Embryonic facial prominence (tissue), 1 donor: ENCODE results near the gene RAPGEF1.

Experiments
- DNase-seq: peaks from one replicate; pipeline ENCODE4 v3.0.0-alpha.2; 2016; ENCODE audit errors: extremely low spot score

Gene RAPGEF1

DNA sequence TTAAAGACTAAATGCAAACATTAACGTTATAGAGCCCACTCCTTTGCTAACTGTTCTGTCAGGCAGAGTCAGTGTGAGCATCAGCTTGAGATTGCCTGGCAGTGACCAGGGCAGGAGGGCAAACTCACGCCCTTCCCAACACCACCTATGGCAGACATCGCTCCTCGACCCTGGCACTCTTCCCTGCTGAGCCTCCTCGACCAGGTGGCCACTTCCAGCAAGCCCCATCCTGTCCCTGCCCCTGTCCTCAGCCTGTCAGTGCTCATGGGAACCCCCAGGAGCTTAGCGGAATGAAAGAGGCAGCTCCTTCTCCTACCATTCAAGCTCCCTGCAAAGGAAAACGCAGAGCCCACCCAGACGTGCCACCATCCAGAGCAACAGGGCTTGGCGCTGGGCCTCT is 152.5 kb downstream of the RAPGEF1 start:
- DNase-seq, result no peak

DNA sequence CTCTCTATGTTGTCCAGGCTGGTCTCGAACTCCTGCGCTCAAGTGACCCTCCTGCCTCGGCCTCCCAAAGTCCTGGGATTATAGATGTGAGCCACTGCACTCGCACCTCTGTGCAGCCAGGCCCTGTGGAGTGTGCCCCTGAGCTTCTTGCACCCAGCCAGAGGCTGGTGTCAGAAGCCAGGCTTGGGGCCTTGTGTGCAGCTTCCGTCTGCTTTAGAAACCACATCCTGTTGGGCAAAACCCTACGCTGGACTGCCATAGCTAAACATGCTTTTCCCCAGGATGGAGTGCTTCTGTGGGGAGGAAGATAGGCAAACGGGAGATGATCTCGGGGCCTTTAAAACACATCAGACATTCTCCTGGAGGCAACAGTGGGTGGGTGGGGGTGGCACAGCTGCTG is 154.5 kb downstream of the RAPGEF1 start:
- no peak for DNase-seq

DNA sequence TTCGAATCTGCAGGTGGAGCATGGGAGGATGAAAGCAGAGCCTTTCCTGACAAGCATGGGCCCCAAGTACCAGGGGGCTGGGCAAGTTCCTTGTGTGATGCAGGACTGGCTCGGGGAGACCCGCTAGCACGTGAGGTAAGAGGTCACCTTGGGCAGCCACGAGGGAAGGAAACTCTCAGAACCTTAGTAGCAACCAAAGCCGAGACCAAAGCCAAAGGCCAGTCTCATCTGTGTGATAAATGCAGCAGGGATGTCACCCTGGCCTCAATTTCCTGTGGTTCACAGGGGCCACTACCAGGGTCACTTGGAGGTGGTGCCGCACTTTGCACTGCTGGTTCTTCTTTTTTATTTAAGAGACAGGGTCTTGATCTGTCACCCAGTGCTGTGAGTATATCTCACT is 155.0 kb downstream of the RAPGEF1 start:
- no peak for DNase-seq

DNA sequence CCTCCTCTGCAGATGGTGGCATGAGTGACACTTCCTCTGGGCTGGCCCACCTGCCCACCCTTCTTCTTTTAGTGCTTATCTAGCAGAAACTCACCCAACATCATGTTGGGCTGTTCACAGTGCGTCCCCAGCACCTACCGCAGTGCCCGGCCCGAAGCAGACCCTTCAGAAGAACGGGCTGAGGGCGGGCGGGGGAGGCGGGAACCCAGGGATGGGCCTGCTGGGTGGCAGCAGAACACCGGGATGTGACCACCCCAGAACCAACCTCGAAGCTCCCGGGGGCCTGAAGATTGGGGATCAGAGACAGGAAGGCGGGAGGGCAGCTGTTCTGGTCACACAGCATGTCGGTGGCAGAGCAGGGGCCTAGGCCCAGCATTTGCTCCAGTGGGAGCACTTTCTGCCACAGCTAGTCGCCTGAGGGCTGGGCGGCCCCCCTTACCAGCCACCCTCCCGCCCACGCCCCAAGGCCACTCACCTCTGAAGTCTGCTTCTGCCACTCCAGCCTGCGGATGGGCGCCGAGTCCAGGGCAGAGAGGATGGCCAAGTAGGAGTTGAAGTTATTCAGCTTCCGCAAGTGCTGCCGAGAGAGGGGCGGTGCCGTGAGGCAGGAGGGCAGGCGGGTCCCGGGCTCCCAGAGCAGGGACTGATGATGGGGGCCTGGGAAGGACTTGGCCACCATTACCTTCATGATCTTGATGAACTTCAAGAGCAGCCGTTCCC is 155.9 kb downstream of the RAPGEF1 start:
- no peak for DNase-seq

DNA sequence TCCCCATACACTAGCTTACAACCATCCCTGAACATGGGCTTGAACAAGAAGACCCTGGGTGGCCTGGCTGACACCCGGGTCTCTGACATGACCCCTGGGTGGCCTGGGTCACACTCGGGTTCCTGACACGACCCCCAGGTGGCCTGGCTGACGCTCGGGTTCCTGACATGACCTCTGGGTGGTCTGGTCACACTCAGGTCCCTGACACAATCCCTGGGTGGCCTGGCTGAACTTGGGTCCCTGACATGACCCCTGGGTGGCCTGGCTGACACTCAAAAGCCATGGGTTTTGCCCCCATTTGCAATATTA is 156.6 kb downstream of the RAPGEF1 start:
- DNase-seq, result no peak

DNA sequence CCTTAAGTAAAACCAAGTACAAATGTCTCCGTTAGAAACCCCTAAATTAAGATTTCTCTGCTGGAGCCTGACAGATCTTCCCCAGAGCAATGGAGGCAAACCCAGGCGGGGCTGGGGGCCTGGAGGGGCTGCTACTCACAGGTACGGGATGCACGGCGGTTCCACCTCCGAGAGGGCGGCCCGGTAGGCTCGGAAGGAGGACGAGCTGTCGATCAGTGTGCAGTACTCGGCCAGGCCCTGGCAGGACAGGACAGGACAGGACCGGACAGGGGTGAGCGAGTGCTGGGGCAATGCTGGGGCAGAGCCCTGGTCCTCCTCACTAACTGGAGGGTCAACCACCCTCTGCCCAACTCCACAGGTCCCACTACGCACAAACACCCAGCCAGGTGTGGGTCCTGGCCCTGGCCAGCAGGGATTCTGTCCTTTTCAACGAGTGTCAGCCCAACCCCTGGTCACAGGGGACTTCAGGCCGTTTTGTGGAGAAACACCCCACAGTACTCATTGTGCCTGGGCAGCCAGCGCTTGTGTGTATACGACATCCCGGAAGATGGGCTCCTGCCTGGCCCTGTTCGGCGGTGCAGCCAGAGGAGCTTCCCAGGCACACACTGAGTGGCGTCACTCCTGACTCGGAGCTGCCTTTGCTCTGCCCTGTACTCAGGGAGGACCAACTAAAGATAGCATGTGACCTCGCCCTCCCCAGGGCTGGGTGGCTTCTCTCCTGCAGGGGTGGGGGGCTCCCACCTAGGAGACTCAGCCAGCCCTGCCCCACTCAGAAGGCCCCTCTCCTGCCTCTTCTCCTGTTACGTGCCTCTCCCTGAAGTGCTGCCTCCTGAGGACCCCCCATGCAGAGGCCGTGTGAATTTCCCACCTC is 157.2 kb downstream of the RAPGEF1 start:
- no peak for DNase-seq

DNA sequence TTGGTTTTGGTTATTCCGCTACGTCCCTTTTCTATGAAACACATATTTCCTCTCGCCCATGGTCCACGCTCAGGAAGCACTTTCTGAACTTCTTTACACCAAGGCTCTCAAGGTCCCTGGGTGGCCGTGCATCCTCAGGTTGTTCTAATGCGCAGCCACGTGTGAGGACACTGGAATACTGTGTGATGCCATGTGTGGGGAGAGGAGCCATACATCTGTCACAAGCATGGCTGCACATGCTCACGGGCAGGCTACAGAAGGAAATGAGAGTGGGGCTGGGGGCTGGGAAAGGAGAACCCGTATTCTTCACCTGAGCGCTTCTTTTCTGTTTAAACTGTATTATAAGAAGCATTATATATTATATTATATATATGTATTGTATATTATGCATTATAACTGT is 157.8 kb downstream of the RAPGEF1 start:
- no peak for DNase-seq

DNA sequence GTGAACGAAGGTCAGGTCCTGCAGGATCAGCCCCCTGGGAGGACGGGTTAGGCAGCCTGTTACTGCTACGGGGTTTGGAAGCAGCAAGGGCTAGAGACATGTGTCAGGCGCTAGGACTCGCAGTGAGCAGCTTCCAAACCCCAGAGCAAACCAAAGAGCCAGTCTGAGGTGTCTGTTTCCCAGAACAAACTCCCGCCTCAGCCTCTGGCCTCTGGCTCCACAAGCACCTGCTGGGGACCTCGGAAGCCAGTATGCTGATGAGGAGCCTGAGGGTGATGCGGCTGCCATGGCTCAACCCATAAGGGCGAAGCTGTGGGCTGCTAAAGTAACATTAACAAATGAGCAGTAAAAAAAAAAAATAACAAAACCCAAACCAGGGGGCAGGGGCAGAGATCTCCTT is 159.5 kb downstream of the RAPGEF1 start:
- no peak for DNase-seq

DNA sequence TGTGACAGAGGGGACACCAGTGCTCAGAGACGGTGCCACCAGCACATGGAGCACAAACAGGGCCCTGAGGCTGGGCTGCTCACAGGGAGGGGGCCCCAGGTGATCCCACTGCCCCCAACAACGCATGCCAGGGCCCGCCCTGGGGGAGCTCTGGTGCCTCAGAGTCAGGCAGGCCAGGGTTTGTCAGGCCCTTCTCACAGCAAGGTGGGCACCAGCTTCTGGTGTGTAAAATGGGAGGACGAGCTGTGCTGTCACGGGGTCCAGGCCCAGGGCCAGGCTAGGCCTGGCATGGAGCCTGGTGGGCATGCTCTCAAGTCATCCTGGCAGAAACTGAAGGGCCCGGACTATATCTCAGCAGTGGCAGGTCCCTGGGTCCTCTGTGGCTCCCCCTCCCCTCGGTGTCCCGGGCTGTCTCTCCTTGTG is 160.1 kb downstream of the RAPGEF1 start:
- DNase-seq, result no peak

DNA sequence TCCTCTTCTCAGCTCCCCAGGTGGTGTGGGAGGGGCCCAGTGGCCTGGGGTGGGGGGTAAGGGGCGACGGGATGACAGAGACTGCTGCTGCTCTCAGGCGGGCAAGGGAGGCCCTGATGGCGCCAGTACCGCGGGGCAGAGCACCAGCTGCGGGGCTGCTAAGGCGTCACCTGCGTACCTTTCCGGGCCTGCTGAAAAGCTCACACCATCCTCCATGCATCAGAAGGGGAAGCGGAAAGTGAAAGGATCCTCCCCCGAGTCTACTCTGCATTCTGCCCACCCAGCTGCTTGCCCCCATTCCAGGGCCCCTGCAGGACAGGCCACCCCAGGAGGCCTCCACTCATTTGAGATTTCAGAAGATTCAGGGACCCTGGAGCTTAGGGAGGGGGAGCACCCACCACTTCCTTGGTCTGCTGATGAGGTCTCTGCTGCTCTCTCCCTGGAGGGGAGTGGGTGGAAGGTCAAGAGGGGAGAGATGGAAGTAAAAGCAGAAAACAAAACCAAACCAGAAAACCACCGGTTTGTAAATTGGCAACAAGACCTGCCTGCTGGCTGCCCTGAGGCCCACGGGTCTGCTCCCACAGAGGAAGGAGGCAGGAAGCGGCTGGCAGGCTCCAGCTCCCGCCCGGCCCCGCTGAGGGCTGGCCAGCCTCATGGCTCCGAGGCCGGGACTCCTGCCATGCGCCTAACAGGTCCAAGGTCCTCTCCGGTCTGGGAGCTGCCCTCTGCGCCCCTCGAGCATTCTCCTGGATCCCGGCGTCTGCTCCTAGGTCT is 161.0 kb downstream of the RAPGEF1 start:
- DNase-seq, result no peak

DNA sequence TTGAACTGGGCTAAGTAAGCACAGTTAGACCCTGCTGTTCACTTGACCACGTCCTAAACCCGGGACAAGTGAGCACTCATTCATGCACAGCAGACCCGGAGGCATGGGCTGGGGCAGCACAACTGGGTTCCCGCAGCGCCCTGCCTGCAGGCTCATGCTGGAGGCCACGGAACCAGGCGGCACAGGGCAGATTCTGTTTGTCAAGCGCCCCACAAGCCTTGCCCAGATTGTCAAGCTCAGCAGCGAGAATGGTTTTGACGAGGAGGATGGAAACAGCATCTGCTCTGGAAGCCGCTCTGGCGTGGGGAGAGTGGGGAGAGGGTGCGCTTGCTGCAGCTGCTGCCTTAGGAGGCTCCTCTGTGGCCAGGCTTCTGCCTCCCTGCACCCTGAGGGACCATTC is 161.9 kb downstream of the RAPGEF1 start:
- no peak for DNase-seq

DNA sequence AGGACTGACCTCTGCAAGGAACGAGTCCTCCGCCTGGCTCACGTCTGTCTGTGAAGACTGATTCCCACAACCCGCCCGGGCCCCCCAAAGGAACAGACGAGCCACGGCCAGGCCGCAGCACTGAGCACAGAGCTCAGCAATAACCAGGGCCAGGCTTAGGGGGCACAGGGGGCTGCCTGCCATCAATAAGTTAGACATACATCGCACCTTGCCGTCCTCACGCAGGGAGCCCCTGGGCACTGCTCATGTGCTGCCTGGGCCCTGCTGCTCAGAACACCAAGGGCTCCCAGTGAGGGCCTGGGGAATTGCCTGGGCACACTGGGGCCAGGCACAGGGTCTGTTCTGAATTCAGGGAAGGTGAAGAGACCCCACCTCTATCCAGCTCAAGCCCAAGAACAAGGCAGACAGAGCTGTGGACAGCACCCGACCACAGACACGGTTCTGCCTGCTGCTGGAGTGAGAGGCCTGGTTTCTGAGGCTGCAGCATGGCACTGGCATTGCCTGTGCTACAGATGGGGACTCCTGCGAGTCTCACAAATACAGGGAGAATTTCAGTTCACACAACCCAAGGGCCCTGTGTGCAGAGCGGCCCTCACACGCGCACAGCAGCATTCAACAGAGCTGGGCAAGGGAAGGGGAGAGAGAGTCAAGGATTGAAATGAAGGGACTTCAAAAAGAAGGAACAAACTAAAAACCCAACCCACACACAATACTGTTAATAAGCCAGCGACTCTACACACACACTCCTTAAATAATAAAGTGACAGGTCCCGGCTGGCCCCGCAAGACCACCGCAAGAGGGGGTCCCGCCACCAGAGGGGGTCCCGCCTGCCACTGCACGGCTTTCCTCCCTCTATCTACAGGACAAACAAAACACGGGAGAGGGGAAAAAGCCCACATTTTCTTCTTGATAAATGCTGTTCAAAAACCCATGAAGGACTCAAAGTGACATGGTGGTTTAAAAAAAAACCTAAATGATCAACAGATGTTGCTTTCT is 162.6 kb downstream of the RAPGEF1 start:
- no peak for DNase-seq

DNA sequence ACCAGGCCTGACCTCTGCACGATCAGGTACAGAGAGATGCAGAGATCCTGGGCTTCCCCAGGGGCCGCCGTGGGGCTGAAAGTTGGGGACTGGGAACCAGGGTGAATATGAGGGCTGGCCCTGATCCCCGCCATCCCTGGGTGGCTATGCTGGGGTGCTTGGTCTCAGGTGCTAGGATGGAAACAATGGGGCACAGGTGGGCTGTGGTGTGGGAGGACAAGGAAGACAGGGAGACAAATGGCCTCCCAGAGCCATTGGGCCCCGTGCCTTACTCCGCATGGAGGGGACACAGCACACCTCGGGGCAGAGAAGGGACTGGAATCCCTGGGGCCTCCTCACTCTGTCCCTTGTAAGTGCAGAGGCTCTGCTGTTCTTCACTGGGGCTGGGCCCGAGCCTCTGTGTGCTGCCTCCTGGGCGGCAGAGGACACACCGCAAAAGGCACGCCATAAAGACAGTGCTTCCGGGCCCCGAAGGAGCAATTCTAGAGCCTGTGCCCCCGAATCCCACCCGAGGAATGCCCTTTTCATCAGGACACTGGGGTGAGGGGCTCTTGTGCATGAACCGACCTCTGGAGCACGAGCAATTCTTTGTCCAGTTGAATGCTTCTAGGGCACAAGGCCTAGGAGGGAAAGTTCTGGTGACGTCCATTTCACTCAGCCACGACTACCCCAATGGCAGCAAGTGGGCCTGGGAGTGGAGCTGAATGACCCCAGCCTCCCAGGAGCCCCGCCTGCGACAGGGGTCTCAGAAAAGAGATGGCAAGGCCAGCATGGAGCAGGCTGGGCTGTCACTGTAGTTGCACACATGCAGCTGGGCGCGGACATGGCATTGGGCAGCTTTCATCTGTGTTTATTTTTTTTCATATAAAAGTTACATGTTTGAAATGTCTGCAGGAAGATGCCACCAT is 163.7 kb downstream of the RAPGEF1 start:
- DNase-seq, result no peak

DNA sequence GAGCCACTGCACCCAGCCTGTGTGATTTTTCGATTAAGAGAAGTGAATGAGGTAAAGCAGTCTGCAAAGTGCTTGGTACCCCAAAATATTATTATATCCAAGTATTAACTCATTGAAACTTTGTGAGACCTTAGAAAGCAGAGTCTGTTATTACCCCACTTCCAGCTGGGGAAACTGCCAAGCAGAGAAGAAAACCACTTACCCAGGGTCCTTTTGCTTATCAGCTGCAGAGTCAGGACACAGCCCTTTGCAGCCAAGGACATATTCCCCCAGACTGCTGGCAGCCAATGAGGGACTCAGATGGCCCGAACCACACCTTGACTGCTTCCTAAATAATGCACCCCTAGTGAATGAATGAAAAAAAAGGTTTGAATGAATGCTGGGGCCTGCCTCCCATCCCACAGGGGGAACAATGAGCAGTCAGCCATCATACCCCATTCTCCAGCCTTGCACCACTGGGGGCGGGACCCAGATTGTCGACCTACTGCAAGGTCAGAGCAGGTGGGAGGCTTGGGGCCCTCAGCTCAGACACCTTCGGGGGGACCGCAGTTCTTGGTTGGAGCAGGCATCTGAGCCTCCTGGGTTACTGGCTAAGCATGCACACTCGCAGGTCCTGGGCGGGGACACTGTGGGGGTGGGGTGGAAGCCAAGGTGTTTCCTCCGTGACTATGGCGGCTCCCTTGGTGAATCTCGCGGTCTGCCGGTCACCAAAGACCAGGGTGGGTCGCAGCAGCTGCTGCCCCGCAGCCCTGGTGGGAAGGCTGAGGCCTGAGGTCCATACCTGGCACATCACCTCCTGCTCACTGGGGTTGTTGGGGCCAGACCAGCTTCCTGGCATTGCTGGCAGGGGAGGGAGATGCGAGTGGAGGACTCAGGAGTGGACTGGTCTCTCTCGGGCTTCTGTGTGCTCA is 164.9 kb downstream of the RAPGEF1 start:
- DNase-seq, result no peak

DNA sequence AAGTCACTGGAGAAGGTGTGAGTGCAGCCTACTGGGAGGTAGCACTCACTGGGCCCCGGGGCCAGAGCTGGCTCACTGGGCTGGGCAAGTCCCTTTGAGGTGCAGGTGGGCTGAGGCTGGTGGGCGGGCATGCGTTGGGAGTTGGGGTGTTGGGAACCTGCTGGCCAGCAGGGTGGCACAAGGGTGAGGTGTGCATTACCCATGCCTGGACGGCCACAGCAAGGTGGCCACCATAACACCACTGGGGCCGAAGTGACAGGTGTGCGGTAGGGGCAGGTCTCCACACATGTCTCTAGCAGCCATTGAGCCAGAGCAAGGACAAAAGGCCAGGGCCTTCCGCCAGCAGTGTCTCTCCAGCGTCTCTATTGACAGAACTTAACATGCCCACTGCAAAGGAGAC is 172.0 kb downstream of the RAPGEF1 start:
- DNase-seq, result no peak

DNA sequence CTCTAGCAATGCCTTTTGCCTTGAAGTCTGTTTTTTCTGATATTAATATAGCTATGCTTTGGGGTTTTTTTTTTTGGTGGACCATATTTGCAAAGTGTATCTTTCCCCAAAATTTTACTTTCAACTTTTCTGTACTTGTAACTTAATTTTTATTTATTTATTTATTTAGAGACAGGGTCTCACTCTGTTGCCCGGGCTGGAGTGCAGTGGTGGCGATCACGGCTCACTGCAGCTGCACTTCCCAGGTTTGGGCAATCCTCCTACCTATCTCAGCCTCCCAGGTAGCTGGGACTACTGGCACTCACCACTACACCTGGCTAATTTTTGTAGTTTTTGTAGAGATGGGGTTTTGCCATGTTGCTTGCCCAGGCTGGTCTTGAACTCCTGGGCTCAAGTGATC is 173.7 kb downstream of the RAPGEF1 start:
- no peak for DNase-seq

DNA sequence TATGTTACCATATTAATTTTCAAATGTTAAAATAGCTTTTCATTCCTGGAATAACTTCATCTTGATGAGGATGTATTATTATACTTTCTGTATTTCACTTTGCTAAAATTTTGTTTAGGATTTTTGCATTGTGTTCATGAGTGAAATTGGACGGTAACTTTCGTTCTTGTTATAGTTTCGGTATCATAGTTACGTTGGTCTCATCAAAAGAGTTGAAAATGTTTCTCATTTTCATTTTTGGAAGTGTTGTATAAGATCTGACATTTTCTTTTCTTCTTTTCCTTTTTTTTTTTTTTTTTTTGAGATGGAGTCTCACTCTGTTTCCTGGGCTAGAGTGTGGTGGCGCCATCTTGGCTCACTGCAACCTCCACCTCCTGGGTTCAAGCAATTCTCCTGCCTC is 174.5 kb downstream of the RAPGEF1 start:
- no peak for DNase-seq

DNA sequence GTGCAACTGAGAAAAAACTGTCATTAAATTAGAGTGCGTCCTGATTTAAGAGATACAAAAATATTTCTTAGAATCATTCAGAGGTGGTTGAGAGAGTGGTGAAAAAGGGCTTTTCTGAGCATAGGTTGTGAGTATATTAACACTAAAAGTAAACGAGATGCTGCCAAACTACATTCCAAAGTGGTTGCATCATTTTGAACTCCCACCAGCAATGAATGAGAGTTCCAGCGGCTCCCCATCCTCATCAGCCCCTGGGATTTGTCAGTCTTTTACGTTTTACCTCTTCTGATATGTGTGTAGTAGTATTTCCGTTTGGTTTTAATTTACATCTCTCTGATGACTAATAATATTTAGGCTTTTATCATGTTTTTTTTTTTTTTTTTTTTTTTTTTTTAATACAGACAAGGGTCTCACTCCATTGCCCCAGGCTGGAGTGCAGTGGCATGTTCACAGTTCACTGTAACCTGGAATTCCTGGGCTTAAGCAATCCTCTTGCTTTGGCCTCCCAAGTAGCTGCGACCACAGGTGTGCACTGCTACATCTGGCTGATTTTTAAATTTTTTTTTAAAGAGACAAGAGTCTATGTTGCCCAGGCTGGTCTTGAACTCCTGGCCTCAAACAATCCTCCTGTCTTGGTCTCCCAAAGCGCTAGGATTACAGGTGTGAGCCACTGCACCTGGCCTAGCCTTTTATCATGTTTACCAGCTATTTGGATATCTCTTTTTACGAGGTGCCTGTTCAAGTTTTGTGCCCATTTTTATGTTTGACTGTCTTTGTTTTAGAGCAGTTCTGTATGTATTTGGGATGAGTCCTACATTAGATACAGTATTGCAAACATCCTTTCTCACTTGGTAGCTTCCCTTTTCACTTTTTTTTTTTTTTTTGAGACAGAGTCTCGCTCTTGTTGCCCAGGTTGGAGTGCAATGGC is 177.6 kb downstream of the RAPGEF1 start:
- no peak for DNase-seq
